ENCODE results near the gene BPTF. TPM values are rescaled to one million over a fixed set of nuclear protein-coding genes. Genes with fewer than 3 reads are reported as not detected.
A peak's percentile ranks its signal among the peaks of the same experiment; 100 is the strongest.
"Not testable (repeated sequence)": the region's sequence is repeated elsewhere in the genome, so short reads cannot be mapped to it uniquely, and the experiment has no call there.

BPTF gene
- total RNA-seq, 1 donor from 2014 or later = 76.6 TPM

- Mint-ChIP-seq H3K9me3 (no peaks in the 10 kb centered on the region), H3K4me1 (ENCODE audit: low read depth) (peaks cover 47% of the 10 kb centered on the region), H3K27me3 (ENCODE audit: insufficient read depth) (no peaks in the 10 kb centered on the region), H3K4me3 (no peak overlapping the region), H3K36me3 (ENCODE audit: low read depth) (peaks cover 10% of the 10 kb centered on the region), H3K27ac (no peak overlapping the region)
- intact Hi-C loops (cut with micrococcal nuclease) = no loop called here
- no peak for DNase-seq (ENCODE audit: low spot score)
These were observed 12.7 kb downstream of the BPTF start for GRCh38 chr17:67837965-67838364.

DNA sequence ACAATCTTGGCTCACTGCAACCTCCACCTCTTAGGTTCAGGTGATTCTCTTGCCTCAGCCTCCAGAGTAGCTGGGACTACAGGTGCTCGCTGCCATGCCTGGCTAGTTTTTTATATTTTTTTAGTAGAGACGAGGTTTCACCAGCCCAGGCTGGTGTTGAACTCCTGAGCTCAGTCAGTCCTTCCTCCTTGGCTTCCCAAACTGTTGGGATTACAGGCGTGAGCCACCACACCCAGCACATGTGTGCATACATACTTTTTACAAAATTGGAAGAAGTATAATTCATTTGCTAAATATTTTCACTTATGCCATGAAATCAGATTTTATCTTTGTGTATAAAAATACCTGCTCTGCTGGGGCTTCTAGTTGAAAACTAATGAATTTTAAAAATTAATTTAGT, 13.2 kb downstream of the BPTF start:
- no peaks in the 10 kb centered on the region for H3K27me3 Mint-ChIP-seq (ENCODE audit: insufficient read depth)
- no peak overlapping the region for H3K4me3 Mint-ChIP-seq
- H3K36me3 Mint-ChIP-seq (ENCODE audit: low read depth) = peaks cover 7% of the 10 kb centered on the region
- H3K4me1 Mint-ChIP-seq (ENCODE audit: low read depth) = peaks cover 47% of the 10 kb centered on the region
- intact Hi-C loops (cut with micrococcal nuclease) = no loop called here
- no peak overlapping the region for H3K27ac Mint-ChIP-seq
- DNase-seq (ENCODE audit: low spot score) = no peak
- no peaks in the 10 kb centered on the region for H3K9me3 Mint-ChIP-seq

- H3K36me3 Mint-ChIP-seq (ENCODE audit: low read depth) = no peaks in the 10 kb centered on the region
- no peak overlapping the region for H3K27ac Mint-ChIP-seq
- H3K4me1 Mint-ChIP-seq (ENCODE audit: low read depth) = peaks cover 22% of the 10 kb centered on the region
- H3K4me3 Mint-ChIP-seq = no peak overlapping the region
- no peaks in the 10 kb centered on the region for H3K27me3 Mint-ChIP-seq (ENCODE audit: insufficient read depth)
- intact Hi-C loops (cut with micrococcal nuclease) = no loop called here
- no peak for DNase-seq (ENCODE audit: low spot score)
- no peaks in the 10 kb centered on the region for H3K9me3 Mint-ChIP-seq
These were observed 16.7 kb downstream of the BPTF start for GRCh38 chr17:67841992-67842391.

DNA sequence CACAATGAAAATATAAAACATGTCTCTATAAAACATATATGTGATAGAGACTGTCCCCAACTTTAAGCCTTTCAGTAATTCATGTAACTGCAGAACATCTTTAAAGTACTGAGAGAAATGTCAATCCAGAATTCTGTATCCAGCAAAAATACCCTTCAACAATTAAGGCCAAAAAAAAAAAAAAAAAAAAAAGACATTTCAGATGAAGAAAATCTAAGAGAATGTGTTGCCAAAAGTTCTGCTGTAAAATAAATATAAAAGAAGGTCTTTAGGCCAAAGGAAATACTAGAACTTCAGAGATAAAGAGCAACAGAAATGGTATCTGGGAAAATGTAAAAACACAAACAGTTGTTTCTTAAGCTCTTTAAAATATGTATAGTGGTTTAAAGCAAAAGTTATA, 17.3 kb downstream of the BPTF start:
- no peaks in the 10 kb centered on the region for H3K27me3 Mint-ChIP-seq (ENCODE audit: insufficient read depth)
- H3K9me3 Mint-ChIP-seq = no peaks in the 10 kb centered on the region
- intact Hi-C loops (cut with micrococcal nuclease) = no loop called here
- H3K4me1 Mint-ChIP-seq (ENCODE audit: low read depth) = peaks cover 19% of the 10 kb centered on the region
- no peak for DNase-seq (ENCODE audit: low spot score)
- H3K36me3 Mint-ChIP-seq (ENCODE audit: low read depth) = no peaks in the 10 kb centered on the region
- no peak overlapping the region for H3K27ac Mint-ChIP-seq
- H3K4me3 Mint-ChIP-seq = no peak overlapping the region

GRCh38 chr17:67845374-67845773, 20.1 kb downstream of the BPTF start:
- Mint-ChIP-seq H3K4me1 (ENCODE audit: low read depth) (peaks cover 25% of the 10 kb centered on the region), H3K9me3 (peaks cover 4% of the 10 kb centered on the region), H3K36me3 (ENCODE audit: low read depth) (peaks cover 4% of the 10 kb centered on the region), H3K27me3 (ENCODE audit: insufficient read depth) (no peaks in the 10 kb centered on the region), H3K4me3 (no peak overlapping the region), H3K27ac (no peak overlapping the region)
- no peak for DNase-seq (ENCODE audit: low spot score)
- intact Hi-C loops (cut with micrococcal nuclease) = no loop called here

DNA sequence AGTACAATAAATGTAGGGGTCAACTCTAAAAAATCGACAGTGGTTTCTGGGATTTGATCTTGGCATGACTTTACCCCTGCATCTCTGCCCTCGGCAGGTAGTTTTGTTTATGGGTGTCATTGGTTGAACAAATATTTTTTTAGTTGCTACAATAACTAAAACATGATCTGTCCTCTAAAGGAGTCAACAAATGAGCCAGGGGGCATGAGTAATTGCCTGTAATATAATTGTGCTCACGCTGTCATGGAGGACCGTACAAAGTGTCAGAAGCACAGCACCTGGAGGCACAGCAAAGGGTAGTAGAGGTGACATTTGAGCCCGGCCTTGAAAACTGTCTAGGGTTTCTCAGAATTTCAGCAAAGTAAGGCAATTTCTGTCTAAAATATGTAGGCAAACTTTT, 22.9 kb downstream of the BPTF start:
- H3K27ac Mint-ChIP-seq; H3K4me3 Mint-ChIP-seq; H3K9me3 Mint-ChIP-seq; H3K36me3 Mint-ChIP-seq (ENCODE audit: low read depth); H3K27me3 Mint-ChIP-seq (ENCODE audit: insufficient read depth); DNase-seq (ENCODE audit: low spot score); intact Hi-C loops (cut with micrococcal nuclease): not testable (repeated sequence)
- peaks cover 13% of the 10 kb centered on the region for H3K4me1 Mint-ChIP-seq (ENCODE audit: low read depth)

- H3K27me3 Mint-ChIP-seq (ENCODE audit: insufficient read depth); H3K4me3 Mint-ChIP-seq; DNase-seq (ENCODE audit: low spot score); H3K36me3 Mint-ChIP-seq (ENCODE audit: low read depth); H3K27ac Mint-ChIP-seq; H3K9me3 Mint-ChIP-seq; intact Hi-C loops (cut with micrococcal nuclease): not testable (repeated sequence)
- H3K4me1 Mint-ChIP-seq (ENCODE audit: low read depth) = peaks cover 13% of the 10 kb centered on the region
These were observed 23.5 kb downstream of the BPTF start for GRCh38 chr17:67848846-67849245.

- peaks cover 17% of the 10 kb centered on the region for H3K36me3 Mint-ChIP-seq (ENCODE audit: low read depth)
- peaks cover 7% of the 10 kb centered on the region for H3K9me3 Mint-ChIP-seq
- DNase-seq (ENCODE audit: low spot score) = no peak
- H3K27me3 Mint-ChIP-seq (ENCODE audit: insufficient read depth) = no peaks in the 10 kb centered on the region
- peaks cover 25% of the 10 kb centered on the region for H3K4me1 Mint-ChIP-seq (ENCODE audit: low read depth)
- no peak overlapping the region for H3K4me3 Mint-ChIP-seq
- intact Hi-C loops (cut with micrococcal nuclease) = no loop called here
- no peak overlapping the region for H3K27ac Mint-ChIP-seq
These were observed 25.8 kb downstream of the BPTF start for GRCh38 chr17:67850991-67851631.

DNA sequence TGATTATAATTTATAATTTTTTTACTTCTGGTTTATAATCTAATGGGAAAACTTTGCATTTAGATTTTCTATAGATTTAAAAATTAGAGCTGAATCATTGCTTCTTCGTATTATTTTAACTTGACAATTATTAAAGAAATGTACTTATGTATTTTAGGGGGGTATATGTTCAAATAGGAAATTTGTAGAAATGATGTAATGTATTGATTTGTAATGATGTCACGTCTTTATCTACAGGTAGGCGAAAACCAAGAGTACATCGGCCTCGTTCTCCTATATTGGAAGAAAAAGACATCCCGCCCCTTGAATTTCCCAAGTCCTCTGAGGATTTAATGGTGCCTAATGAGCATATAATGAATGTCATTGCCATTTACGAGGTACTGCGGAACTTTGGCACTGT, 28.4 kb downstream of the BPTF start:
- H3K27ac Mint-ChIP-seq = no peak overlapping the region
- peaks cover 31% of the 10 kb centered on the region for H3K4me1 Mint-ChIP-seq (ENCODE audit: low read depth)
- H3K9me3 Mint-ChIP-seq = peaks cover 7% of the 10 kb centered on the region
- H3K4me3 Mint-ChIP-seq = no peak overlapping the region
- DNase-seq (ENCODE audit: low spot score) = no peak
- peaks cover 22% of the 10 kb centered on the region for H3K36me3 Mint-ChIP-seq (ENCODE audit: low read depth)
- intact Hi-C loops (cut with micrococcal nuclease) = no loop called here
- no peaks in the 10 kb centered on the region for H3K27me3 Mint-ChIP-seq (ENCODE audit: insufficient read depth)

DNA sequence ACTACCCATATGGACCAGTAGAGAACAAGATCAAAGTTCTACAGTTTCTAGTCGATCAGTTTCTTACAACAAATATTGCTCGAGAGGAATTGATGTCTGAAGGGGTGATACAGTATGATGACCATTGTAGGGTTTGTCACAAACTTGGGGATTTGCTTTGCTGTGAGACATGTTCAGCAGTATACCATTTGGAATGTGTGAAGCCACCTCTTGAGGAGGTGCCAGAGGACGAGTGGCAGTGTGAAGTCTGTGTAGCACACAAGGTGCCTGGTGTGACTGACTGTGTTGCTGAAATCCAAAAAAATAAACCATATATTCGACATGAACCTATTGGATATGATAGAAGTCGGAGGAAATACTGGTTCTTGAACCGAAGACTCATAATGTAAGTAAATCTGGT, 29.1 kb downstream of the BPTF start:
- intact Hi-C loops (cut with micrococcal nuclease) = no loop called here
- Mint-ChIP-seq H3K27ac (no peak overlapping the region), H3K9me3 (peaks cover 3% of the 10 kb centered on the region), H3K4me3 (no peak overlapping the region), H3K27me3 (ENCODE audit: insufficient read depth) (no peaks in the 10 kb centered on the region), H3K4me1 (ENCODE audit: low read depth) (peaks cover 25% of the 10 kb centered on the region), H3K36me3 (ENCODE audit: low read depth) (peaks cover 18% of the 10 kb centered on the region)
- DNase-seq (ENCODE audit: low spot score) = no peak

DNA sequence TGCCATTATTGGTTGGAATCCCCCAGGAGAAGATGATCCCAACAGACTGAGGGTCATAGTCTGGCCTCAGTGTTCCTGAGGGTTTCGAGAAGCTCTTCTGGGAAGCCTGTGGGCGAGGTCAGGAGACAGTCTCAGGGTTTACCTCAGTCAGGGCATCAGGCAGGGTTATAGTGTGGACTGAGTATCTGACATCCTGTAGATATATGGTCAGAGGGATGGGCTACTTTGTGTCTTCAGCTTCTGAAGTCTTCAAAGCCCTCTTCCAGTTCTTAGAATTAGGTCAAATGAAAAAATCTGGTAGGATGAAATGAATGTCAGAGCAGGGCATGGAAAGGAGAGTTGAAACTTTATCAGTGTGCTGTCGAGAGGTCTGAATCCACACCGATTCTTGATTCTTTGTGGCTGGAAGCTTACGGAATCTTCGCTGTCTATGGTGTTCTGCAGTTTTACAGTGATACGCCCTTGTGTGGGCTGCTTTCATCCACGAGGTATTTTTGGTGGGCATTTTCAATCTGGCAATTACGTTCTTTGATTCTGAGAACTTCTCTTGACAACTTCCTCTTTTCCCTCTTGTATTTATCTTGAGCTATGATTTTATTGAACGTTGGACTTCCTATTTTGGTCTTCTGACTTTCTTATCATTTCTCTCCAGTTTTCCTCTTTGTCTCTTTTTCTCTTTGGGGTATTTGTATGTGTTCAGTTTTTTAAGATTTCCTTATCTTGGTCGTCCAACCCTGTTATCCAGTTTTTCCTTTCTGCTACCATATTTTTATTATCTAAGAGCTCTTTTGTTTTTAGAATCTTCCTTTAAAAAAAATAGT, 30.4 kb downstream of the BPTF start:
- intact Hi-C loops (cut with micrococcal nuclease) = no loop called here
- H3K4me1 Mint-ChIP-seq (ENCODE audit: low read depth) = peaks cover 28% of the 10 kb centered on the region
- H3K27ac Mint-ChIP-seq = peak overlapping the region; percentile 11
- H3K27me3 Mint-ChIP-seq (ENCODE audit: insufficient read depth) = no peaks in the 10 kb centered on the region
- no peak for DNase-seq (ENCODE audit: low spot score)
- peaks cover 18% of the 10 kb centered on the region for H3K36me3 Mint-ChIP-seq (ENCODE audit: low read depth)
- peaks cover 3% of the 10 kb centered on the region for H3K9me3 Mint-ChIP-seq
- H3K4me3 Mint-ChIP-seq = peak overlapping the region; percentile 21

- Mint-ChIP-seq H3K36me3 (ENCODE audit: low read depth) (peaks cover 18% of the 10 kb centered on the region), H3K27ac (peak overlapping the region; percentile 19), H3K4me3 (peak overlapping the region; percentile 29), H3K4me1 (ENCODE audit: low read depth) (peaks cover 35% of the 10 kb centered on the region)
- DNase-seq (ENCODE audit: low spot score); H3K27me3 Mint-ChIP-seq (ENCODE audit: insufficient read depth); intact Hi-C loops (cut with micrococcal nuclease); H3K9me3 Mint-ChIP-seq: not testable (repeated sequence)
These were observed 31.1 kb downstream of the BPTF start for GRCh38 chr17:67856402-67856801.

DNA sequence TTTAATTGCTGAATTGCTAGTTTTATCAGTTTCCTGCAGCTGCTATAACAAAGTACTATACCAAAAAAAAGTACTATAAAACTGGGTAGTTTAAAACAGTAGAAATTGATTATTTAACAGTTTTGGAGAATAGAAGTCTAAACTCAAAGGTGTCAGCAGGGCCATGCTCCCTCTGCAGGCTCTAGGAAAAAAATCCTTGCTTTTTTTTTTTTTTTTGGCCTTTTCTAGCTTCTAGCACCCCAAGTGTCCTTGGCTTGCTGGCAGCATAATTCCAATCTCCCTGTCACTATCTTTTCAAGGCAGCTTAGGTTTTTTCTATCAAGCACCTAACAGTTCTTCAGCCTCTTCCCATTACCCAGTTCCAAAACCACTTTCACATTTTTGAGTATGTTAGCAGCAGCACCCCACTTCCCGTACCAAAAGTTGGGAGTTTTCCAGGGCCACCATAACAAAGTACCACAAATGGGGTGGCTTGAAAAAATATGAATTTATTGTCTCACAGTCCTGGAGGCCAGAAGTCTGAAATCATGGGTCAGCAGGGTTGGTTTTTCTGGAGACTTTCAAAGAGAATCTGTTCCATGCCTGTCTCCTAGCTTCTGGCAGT, 37.4 kb downstream of the BPTF start:
- peaks cover 43% of the 10 kb centered on the region for H3K4me1 Mint-ChIP-seq (ENCODE audit: low read depth)
- H3K27ac Mint-ChIP-seq = peak overlapping the region; percentile 10
- intact Hi-C loops (cut with micrococcal nuclease) = no loop called here
- peaks cover 13% of the 10 kb centered on the region for H3K36me3 Mint-ChIP-seq (ENCODE audit: low read depth)
- H3K27me3 Mint-ChIP-seq (ENCODE audit: insufficient read depth) = no peaks in the 10 kb centered on the region
- no peaks in the 10 kb centered on the region for H3K9me3 Mint-ChIP-seq
- DNase-seq (ENCODE audit: low spot score) = no peak
- H3K4me3 Mint-ChIP-seq = no peak overlapping the region

Data from activated T-helper 1 cell treated with anti-CD3 and anti-CD28 coated beads, Interleukin-12 subunit alpha, Interleukin-12 subunit beta, Interleukin-2, Interleukin-4 antibody, amounts not matched to agents 30 ng/mL and 10 ng/mL and 1 ng/mL, durations not matched to agents 14 hours and 24 hours and 36 hours (primary cell).